Measurements from ENCODE around the gene CRADD.

Gene CRADD

DNA sequence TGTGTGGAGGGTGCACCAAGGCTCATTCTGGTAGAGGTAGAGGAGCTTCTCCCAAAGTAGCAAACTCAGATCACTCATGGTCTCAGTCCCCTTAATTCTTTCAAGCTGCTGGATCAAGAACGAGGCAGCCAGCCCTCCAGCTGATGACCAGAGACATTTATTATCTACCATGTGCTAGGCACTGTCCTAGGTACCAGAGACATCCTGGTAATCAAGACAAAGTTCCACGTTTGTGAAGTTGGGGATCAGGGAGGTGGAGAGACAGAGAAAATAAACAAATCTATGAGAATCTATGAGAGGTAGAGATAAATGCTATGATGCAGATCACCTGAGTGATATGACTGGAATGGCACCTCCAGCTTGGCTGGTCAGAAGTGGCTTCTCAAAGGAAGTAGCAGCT is 130.2 kb downstream of the CRADD start:
- no peak for DNase-seq (ENCODE audit: low read depth in 2 of 2)

DNA sequence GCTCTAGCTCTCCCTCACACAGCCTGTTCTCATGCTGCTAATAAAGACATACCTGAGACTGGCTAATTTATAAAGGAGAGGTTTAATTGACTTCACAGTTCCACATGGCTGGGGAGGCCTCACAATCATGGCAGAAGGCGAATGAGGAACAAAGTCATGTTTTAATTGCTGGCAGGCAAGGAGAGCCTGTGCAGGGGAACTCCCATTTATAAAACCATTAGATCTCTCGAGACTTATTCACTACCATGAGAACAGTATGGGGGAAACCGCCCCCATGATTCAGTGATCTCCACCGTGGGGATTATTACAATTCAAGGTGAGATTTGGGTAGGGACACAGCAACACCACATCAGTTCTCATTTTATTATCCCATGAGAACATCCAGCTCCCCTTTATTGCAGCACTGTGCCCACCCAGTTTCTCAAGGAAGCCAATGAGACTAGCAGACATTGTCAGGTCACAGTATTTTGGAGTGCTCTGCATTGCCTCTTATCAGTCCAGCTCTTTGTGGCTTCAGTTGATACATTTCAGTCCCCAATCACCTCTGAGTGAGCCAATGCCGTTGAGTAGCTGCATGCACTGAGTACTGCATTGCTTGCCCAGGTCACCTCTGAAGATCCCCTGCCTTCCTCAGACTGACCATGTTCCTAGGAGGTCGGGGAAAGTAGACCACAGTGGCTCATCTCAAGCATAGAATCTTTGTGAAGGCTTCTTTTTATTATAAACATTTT is 131.2 kb downstream of the CRADD start:
- no peak for DNase-seq (ENCODE audit: low read depth in 2 of 2)

DNA sequence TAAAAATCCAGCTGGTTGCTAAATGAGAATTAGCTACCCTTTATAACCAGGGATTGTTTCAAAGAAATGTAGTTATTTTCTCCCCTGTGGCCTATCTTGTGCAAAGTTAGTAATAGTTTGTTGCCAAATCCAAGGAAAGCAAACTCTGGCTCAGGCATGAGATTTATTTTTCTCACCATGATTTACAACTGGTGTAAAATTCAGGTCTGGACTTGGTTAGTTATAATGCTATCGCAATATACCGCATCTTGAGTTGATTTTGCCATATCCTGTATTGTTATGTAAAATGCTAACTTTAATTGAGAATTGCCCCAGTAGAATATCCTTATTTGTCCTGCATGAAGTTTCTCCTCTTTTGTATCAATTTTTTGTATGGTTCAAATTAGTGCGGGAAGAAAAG is 135.5 kb downstream of the CRADD start:
- DNase-seq (ENCODE audit: low read depth in 2 of 2) = no peak

DNA sequence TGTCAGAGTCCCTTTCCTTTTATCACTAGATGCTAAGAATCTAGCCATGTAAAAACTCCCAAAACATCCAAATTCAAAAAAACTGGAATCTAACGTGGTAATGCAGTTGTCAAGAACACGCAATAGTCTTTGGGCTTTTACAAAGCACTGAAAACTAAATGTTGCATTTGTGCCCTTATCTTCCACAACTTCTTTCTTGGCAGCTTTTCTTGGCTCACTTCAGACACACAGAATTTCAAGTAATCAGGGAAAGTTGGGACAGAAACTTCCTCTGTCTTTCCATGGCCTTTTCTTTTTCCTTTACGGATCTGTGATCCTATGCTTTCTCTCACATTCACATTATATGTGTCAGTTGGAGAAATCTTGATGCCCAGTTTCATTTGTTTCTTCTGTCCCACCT is 136.0 kb downstream of the CRADD start:
- no peak for DNase-seq (ENCODE audit: low read depth in 2 of 2)

DNA sequence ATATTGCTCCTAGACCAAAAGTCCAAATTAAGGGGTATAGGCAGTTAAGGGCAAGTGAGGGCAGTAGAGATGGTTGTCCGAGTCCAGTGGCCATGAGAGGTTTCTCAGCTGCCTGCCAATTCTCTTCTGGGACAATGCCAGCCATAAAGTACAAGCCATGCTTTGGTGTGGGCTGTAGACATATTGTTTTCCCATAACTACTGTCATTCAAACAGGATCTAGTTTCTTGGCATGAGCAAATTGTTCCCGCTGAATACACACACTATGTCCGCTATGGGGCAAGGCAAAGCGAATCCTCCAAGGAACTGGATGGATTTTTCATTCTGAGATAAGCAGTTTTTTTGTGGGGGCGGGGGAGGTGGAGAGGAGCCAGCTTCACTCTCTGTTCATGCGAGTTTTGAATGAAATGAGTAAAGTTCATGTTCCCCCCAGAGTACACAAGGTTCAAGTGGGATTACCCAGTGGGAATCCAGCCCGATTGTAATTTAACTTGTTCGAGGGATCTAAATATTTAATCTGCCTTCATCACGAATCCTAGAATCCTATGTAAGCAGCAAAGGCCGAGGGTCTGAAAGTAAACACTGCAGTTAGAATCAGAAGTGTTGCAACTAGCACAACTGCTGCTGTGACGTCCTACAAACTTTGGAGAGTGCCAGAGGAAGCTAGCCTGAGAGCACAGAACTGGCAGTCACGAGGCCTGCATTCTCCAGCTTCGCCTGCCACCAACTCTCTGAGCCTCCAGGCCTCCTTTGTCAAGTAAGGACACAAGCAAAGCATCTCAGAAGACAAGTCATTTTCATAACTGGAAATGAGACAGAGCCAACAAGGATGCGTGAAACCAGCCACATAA is 137.0 kb downstream of the CRADD start:
- no peak for DNase-seq (ENCODE audit: low read depth in 2 of 2)

DNA sequence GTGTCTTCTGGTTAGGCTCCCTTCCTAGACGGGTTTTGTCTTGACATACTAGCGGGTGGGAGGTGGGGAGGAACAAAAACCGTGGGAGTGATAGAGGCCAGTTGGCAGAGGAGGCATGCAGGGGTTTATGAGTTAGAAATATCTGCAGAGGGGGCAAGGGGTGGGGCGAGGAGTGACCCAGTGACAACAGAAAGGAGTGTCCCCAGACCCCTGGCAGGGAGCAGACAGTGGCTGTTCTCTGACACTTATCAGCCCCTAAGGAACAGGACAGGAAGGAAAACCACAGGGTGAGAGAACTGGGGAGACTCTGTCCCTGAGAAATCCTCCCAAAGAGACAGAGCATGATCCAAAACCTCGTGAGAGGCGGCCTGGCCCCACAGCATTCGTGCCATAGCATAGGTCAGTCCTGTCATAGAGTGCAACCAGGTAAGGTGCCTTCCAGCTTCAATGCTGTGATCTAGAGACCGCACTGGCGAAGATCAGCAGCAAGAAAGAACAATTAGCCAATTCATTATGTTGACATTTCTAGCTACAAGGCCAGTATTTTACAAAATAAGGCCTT is 141.4 kb downstream of the CRADD start:
- DNase-seq (ENCODE audit: low read depth in 2 of 2) = no peak

DNA sequence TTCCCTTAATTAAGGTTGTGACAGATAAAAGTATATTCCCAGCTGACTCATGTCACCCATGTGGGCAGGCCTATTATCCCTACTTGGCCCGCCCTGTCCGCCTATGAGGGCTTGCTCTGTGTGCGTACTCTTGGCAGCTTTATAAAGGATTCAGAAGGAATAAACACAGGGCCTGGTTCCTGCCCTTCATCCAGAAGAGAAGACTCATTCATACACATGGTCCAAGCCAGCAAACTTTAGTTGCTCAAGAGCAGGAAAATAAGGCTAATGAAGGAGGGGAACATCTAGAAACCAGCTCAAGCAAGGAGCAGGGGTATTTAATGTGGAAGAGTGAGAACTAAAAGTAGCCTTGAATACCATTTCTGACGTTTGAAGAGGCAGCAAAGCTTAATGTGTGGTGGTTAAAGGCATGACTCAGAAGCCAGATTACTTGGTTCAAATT is 141.9 kb downstream of the CRADD start:
- DNase-seq (ENCODE audit: low read depth in 2 of 2) = no peak

DNA sequence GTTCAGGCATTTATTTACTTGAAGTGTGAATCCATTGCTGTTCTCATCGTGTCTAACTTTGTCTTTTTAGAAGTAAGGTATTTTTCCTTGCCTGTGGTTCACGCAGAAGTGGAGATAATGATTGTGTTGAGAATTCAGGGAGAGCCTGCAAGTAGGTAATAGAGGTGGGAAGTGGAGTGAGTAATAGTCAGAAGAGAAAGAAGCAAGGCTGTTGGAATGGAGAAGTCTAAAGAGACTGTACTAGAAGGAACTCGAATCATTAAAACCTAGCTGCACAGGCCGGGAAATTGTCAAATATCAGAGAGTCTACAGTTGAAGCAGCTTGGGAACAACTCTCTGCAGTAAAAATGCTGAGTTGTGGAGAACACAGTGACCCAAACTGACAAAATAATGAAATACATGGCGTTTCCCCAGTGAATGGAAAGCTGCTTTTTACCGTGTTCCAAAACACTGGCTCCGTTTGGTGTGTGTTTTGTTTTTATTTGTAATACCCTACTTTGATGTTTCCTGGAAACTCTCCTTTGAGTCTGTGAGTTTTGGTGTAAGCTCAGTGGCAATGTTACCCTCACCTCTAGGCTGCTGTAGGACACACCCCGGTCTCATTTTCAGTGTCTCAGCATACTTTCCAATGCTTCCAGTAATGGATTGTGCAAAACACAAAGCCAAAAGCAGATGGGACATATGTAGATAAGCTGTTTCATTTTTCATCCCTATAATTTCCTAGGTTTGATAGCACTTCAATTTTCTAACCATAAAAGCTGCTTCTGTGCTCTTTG is 146.6 kb downstream of the CRADD start:
- no peak for DNase-seq (ENCODE audit: low read depth in 2 of 2)

DNA sequence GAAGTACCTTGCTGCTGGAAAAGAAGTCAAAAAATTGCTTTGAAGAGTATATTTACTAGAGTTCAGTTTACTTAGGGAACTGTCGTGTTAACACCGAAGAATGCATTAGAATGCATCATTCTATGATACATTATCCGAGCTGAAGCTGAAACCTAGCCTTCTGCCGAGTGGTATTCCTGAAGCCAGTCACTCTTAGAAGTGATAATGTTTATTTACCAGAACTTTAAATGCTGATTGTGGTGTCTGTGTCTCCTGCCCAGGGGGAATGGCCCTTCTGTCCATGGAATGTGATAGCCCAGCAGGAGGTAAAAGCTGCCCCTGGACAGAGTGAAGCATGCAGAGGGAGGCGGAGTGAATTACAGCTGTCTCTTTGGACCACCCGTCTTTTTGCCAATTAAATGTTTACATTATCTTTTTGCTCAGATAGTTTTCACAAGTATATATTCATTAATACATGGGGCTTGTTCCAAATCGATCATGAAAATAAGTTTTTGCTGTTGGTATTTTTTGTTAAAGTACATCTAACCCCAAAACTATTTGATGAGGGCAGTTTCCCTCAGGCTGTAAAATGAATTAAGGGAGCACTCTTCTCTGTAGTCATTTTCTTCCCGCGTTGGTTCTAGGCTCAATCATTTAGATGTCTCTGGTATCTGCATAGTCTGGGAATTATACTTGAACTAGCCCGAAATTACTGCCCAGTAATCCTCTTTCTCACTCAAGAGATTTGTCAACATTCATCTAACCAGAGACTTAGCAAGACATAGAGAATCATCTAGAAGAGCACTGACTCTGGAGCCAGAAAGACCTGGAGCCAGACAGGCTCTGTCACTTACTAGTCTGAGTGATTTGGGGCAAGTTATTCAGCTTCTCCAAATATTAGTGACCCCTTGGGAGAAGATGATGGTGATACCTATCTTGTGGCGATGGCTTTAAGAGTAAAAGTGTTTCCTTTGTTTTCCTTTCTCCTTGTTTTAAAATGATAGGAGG is 147.6 kb downstream of the CRADD start:
- no peak for DNase-seq (ENCODE audit: low read depth in 2 of 2)

DNA sequence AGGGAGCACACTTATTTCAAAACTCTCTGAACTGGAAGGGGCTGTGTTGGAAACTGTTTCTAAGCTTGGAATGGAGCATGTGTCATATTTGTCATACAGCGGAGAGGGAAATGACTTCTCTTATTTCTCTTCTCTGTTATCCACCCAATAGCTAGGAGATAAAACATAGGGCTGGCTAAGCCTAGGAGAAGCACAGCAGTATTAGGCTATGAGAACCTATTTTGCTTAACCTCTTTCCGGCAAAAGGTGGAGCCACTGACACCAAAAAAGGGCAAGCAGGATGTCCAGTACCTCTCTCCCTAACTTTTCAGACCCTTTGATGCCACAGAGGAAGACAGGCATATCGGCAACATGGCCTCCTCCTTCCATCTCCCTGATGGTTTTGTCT is 148.3 kb downstream of the CRADD start:
- no peak for DNase-seq (ENCODE audit: low read depth in 2 of 2)

DNA sequence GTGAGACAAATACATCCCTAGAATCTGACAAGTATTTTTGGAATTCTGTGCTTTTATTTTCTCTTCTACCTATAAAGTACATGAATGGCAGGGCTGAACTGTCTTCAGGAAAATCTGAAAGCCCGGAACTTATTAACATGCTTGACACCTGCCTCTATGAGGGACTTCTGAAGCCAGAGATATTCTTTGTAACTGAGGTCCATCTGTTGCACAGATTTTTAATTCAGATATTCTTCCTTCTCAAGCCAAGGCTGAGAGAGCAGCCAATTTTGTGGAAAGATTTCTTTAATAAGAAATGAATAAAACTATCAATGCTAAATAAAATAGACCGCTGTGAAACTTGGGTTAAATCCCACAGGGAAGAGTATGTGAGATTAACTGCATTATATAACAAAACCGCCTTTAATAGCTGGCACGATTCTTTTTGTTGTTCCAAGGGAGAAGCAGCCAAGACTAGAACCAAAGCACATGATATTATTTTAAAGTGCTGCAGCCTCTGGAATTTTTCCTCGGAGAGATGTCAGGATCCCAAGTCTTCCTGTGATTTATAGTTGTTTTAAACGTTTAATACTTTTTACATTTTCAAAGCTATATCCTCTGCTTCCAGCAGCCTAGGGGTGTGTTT is 148.9 kb downstream of the CRADD start:
- DNase-seq (ENCODE audit: low read depth in 2 of 2) = no peak

DNA sequence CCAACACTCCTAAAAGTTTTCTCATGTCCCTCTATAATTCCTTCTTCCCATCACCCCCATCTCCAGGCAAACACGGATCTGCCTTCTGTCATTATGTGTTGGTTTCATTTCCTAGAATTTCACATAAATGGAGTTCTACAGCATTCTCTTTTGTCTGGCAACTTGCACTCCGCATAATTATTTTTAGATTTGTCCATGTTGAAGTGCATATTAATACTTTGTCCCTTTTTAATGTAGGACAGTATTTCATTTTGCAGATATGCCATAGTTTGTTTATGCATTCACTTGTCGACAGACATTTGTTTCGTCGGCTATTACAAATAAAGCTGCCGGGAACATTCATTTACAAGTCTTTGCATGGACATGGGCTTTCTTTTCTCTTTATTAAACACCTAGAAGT is 150.0 kb downstream of the CRADD start:
- DNase-seq (ENCODE audit: low read depth in 2 of 2) = no peak

DNA sequence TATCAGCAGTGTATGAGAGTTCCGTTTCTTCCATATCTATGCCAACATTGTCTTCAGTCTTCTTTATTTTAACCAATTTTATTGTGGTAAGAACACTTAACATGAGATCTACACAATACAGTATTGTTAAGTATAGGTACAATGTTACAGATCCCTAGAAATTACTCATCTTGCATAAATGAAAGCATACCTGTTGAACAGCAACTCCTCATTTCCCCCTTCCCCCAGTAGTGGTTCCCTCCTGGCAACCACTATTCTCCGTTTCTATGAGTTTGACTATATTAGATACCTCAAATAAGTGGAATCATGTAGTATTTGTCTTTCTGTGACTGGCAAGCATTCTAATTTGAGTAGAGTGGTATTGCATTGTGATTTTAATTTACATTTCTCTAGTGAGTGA is 150.5 kb downstream of the CRADD start:
- DNase-seq (ENCODE audit: low read depth in 2 of 2) = no peak

DNA sequence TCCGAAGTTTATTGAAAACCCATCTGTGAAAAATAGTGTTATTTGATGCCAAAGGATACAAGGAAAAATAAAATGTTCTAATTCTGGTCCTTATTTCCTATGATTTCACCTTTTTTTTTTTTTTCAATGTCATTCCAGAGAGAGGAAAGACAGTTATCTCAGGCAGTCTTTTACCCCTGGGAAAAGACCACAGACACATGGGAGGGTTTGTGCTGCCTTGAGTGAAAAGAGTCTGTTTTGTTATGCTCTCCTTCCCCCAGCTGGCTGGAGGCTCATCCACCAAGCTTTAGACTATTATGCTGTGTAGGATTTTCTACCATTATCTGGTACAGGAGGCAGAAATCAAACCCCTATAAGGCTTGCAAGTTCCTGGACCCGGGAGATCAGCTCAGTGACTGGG is 151.8 kb downstream of the CRADD start:
- DNase-seq (ENCODE audit: low read depth in 2 of 2) = no peak

DNA sequence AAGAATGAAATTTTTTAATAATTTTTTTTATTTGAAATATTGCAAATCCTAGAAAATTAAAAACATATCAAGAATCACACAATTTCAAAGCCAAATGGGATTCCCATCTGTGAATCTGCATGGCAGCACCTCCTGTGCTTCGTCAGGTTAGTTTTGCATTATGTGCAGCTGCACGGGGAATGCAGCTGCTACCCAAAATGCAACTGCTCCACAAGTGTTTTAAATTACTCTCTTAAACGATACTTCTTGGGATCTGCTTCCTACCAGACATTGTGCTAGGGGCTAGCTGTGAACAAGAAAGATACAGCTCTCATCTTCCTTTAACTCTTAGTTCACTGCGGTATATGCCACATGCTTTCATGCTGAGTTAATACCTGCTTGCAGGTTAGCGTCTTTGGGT is 154.2 kb downstream of the CRADD start:
- DNase-seq (ENCODE audit: low read depth in 2 of 2) = no peak

DNA sequence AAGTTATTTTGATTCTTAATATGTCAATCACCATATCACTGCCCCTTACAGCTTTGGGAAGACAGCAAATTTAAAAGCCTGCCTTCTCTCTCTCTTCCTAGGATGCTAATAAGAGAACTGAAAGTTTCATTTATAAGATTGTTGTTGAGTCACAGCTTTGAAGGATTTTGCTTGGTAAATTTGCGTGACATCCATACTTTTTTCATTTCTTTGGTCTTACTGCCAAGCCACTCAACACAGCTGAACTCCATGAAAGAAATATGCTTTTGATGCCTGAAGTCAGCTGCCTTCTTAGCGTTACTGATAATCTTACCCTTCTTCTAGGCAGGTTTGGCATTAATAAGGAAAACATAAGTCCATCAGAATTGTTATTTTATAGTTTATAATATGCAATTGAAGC is 155.0 kb downstream of the CRADD start:
- DNase-seq (ENCODE audit: low read depth in 2 of 2) = no peak

DNA sequence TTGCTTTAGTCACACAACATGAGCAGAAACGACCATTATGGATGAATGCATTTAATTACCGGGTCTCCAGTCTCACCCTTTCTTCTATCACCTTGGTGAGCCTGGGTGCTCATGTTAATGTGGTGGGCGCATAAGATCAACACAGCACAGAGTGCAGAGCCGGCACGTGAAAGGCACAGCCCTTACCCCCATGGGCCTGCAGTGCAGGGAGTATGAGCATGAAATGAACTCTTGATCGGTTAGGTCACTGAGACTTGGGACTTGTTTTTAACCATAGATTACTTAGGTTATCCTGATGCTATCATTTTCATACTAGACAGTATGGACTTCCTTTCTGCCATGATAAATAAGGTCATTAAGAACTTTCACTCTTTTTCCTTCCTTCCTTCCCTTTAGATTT is 156.8 kb downstream of the CRADD start:
- DNase-seq (ENCODE audit: low read depth in 2 of 2) = no peak

DNA sequence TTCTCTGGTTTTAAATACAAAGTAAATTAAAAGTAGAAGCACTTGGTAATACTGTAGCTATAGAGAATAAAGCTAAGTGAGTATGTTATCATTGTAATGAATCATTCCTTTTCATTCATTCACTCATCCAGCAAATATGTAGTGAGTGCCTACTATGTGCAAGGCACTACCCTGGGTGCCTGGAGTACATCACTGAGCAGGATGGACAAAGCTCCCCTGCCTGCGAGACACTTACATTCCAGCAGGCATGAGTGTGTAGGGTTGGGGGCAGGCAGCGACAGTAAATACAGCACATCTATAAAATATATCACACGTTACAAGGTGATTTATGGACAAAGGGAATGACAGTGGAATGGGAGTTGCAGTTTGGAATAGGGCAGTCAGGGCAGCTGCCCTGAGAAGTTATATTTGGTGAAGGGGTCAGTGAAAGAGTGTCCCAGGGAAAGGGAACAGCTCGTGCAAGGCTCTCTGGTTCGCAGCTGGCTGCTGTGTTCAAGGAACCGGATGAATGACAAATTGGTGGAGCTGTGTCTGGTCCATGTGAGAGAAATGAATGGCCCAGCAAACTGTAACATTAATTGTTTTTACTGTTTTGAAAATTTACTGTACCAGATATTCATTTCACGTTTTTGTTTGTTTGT is 159.6 kb downstream of the CRADD start:
- no peak for DNase-seq (ENCODE audit: low read depth in 2 of 2)

DNA sequence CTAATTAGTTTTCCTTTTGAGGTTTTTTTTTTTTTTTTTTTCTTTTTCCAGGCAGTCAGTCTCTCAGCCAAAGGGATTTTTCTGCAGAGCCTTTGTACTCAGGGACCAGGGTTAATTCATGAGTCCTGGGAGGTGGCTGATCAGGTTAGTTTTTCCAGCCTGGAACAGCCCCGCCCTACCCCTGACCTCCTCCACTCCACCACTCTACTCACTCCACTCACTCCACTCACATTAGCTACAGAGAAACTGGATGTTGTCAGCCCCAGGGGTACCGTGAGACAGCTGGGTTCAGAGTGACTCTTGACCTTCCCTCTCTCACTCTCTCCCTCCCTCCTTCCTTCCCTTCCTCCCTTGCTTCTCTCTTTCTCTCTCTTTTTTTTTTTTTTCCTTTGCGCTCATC is 161.0 kb downstream of the CRADD start:
- no peak for DNase-seq (ENCODE audit: low read depth in 2 of 2)

DNA sequence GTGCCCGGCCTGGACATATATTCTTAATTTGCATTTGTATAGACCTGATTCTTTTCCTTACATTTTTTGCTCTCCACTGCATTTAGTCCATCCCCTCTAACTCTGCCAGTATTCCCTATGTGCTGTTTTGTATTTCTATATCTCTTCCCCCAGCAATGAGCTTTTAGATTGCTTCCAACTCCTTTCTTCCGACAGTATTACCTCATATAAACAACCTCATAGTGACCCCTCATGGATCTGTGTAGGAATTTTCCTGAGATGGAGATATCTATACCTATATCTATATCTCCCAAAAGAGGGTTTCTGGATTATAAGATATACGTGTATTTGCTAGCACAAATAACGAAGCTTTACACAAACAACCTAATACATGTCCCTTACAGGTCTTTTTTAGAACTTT is 161.9 kb downstream of the CRADD start:
- no peak for DNase-seq (ENCODE audit: low read depth in 2 of 2)

All from stimulated activated CD8-positive, alpha-beta memory T cell treated with anti-CD3 and anti-CD28 coated beads, Interleukin-7, amount 100 ng/mL, for 1 hour (primary cell).